ENCODE results near the gene ACMSD. TPM values are rescaled to one million over a fixed set of nuclear protein-coding genes. Genes with fewer than 3 reads are reported as not detected.
"Not testable (repeated sequence)": the region's sequence is repeated elsewhere in the genome, so short reads cannot be mapped to it uniquely, and the experiment has no call there.

Gene ACMSD
- not detected for polyA plus RNA-seq

DNA sequence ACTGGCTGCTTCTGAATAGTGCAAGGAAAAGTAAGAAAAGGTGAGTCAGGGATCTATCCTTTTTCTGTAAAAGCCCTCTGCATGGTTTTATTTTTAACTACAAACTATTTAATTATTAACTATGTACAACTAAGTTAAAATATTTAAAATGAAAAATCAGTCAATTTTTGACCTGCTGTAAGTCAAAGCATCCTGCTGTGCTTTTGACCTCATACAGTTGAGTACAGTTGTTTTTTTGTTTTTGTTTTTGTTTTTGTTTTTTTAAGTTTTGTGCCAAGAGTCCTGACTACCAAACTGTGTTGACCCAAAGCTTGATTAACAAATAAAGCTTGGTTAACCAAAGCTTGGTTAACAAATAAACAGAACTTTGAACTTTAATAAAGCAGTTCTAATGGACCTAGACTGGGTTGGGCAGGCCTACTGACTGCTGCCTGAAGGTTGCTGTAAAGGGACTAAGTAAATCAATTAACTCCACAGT, at the start of gene ACMSD:
ACMSD (plus strand) TSS at position 474 of the 478 bp plus-strand sequence. CDS start 67 bp downstream, outside the sequence.
- Histone ChIP-seq H3K36me3 (ENCODE audit: control insufficient read depth in 2 of 2, insufficient read depth in 2 of 2, low read length in 1 of 2) (no peaks in the 10 kb centered on the region), H3K4me1 (ENCODE audit: control insufficient read depth in 2 of 2, insufficient read depth in 2 of 2, low read length in 1 of 2) (no peaks in the 10 kb centered on the region), H3K9me3 (ENCODE audit: control insufficient read depth in 2 of 2, insufficient read depth in 1 of 2, low read depth in 1 of 2, low read length in 1 of 2) (no peaks in the 10 kb centered on the region), H3K4me3 (ENCODE audit: low read depth in 1 of 2, low read length in 2 of 2) (no peak within 1 kb of the TSS), H3K27ac (ENCODE audit: low read depth in 2 of 2, low read length in 1 of 2) (no peak within 1 kb of the TSS), H3K27me3 (ENCODE audit: control insufficient read depth in 1 of 2, insufficient read depth in 2 of 2, low read length in 2 of 2) (peaks cover 0 to 2% of the 10 kb centered on the region in 2 donors)

DNA sequence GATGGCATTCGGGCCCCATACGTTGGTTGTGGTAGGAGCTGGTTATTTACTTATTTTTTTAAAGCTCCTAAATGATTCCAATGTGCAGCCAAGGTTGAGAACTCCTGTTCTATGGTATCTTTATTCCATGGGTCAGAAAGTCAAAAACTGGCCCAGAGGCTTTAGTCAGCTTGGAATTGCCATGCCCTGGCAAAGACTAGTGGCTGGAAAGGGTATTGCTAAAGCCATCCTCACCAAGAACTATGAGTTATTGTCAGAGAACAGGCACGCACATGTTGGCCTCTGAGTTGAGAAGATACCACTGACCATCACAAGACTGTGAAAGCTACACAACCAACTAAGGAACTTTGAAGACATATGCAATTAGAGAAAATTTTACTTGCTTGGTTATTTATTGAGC, 47.9 kb upstream of the ACMSD start:
- Histone ChIP-seq H3K27ac (ENCODE audit: low read depth in 2 of 2, low read length in 1 of 2) (no peak overlapping the region), H3K27me3 (ENCODE audit: control insufficient read depth in 1 of 2, insufficient read depth in 2 of 2, low read length in 2 of 2) (no peaks in the 10 kb centered on the region), H3K36me3 (ENCODE audit: control insufficient read depth in 2 of 2, insufficient read depth in 2 of 2, low read length in 1 of 2) (no peaks in the 10 kb centered on the region), H3K4me3 (ENCODE audit: low read depth in 1 of 2, low read length in 2 of 2) (no peak overlapping the region), H3K9me3 (ENCODE audit: control insufficient read depth in 2 of 2, insufficient read depth in 1 of 2, low read depth in 1 of 2, low read length in 1 of 2) (no peaks in the 10 kb centered on the region), H3K4me1 (ENCODE audit: control insufficient read depth in 2 of 2, insufficient read depth in 2 of 2, low read length in 1 of 2) (no peaks in the 10 kb centered on the region)
- WGBS, 2 donors, result 85 to 87% methylated on average over 3 of the region's 3 CpGs

DNA sequence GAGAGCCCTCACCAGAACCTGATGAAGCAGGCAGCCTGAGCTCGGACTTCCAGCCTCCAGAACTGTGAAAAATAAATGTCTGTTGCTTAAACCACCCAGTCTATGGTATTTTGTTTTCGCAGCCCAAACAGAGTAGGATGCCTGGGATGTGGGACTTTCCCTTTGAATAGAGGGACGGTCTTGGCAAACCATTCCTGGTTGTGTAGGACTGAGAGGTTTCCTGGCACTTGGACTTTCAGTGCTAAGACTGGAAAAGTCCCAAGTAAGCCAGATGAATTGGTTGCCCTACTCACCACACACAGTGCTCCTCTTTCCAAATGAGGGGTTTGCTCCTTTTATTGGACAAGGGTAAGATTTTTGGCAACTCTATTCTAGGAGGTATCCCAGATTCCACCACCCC, 46.8 kb upstream of the ACMSD start:
- Histone ChIP-seq H3K27me3 (ENCODE audit: control insufficient read depth in 1 of 2, insufficient read depth in 2 of 2, low read length in 2 of 2) (no peaks in the 10 kb centered on the region), H3K36me3 (ENCODE audit: control insufficient read depth in 2 of 2, insufficient read depth in 2 of 2, low read length in 1 of 2) (no peaks in the 10 kb centered on the region), H3K27ac (ENCODE audit: low read depth in 2 of 2, low read length in 1 of 2) (no peak overlapping the region), H3K9me3 (ENCODE audit: control insufficient read depth in 2 of 2, insufficient read depth in 1 of 2, low read depth in 1 of 2, low read length in 1 of 2) (no peaks in the 10 kb centered on the region), H3K4me1 (ENCODE audit: control insufficient read depth in 2 of 2, insufficient read depth in 2 of 2, low read length in 1 of 2) (no peaks in the 10 kb centered on the region), H3K4me3 (ENCODE audit: low read depth in 1 of 2, low read length in 2 of 2) (no peak overlapping the region)
- 79 to 82% methylated on average over 3 of the region's 3 CpGs for WGBS, 2 donors

DNA sequence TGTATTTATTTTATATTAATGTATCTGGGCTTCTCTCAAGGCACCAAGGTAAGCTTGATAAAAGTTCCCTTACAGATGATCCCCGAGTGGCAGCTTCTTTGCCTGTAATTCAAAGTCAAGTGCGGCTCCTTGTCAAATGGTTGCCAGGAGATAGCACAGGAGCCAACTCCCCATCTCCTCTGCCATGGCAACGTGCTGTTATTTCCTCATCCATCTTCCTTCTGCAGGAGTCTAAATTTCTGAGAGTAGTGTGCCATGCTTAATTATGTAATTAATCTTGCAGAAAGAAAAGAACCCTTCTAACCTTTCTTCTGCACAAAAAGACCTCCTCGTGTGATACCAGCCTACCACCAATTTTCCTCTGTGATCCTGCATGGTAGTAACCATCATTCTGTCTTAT, 46.2 kb upstream of the ACMSD start:
- no peak overlapping the region for H3K4me3 ChIP-seq (ENCODE audit: low read depth in 1 of 2, low read length in 2 of 2)
- 65 to 67% methylated on average over 4 of the region's 4 CpGs for WGBS, 2 donors
- no peak overlapping the region for H3K27ac ChIP-seq (ENCODE audit: low read depth in 2 of 2, low read length in 1 of 2)
- no peaks in the 10 kb centered on the region for H3K9me3 ChIP-seq (ENCODE audit: control insufficient read depth in 2 of 2, insufficient read depth in 1 of 2, low read depth in 1 of 2, low read length in 1 of 2)
- H3K36me3 ChIP-seq (ENCODE audit: control insufficient read depth in 2 of 2, insufficient read depth in 2 of 2, low read length in 1 of 2), result no peaks in the 10 kb centered on the region
- H3K4me1 ChIP-seq (ENCODE audit: control insufficient read depth in 2 of 2, insufficient read depth in 2 of 2, low read length in 1 of 2), result no peaks in the 10 kb centered on the region
- H3K27me3 ChIP-seq (ENCODE audit: control insufficient read depth in 1 of 2, insufficient read depth in 2 of 2, low read length in 2 of 2), result no peaks in the 10 kb centered on the region

DNA sequence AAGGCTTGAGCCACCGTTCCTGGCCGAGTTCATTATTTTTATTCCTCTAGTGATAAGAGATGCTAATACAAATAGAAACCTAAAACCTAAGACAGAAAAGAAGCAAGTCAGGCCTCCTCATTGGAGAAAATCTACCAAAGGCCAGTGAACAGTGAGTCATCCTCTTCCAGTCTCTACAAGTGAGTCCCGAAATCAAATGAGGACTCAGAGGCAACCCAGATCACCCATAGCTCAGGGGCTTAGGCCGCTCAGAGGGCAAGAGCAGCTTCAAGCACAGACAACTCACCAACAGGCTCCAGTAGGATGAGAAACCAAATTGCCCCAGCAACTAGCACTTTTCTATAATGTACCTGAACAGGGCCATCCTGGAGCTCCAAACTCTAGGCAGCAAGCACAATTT, 42.7 kb upstream of the ACMSD start:
- 71 to 76% methylated on average over 4 of the region's 4 CpGs for WGBS, 2 donors

DNA sequence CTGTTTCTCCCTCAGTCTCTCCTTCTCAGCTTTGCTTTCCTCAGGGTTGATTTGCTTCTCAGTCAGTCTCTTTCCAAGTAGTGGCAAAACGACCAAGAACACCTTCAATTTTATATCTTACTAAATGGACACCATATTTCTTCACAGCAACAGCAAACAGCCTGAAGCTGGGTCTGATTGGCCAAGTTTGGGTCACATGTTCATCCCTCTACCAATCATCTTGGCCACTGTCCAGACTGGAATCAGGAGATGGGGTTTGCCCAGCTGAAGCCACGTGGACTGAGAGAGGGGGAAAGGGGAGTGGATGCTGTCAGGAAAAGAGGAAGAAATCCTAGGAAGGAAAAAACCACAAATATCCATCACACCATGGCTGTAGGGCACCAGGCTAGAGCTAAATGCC, 42.0 kb upstream of the ACMSD start:
- H3K27me3 ChIP-seq (ENCODE audit: control insufficient read depth in 1 of 2, insufficient read depth in 2 of 2, low read length in 2 of 2), result no peaks in the 10 kb centered on the region
- no peak overlapping the region for H3K4me3 ChIP-seq (ENCODE audit: low read depth in 1 of 2, low read length in 2 of 2)
- no peak overlapping the region for H3K27ac ChIP-seq (ENCODE audit: low read depth in 2 of 2, low read length in 1 of 2)
- 51 to 56% methylated on average over 2 of the region's 2 CpGs for WGBS, 2 donors
- H3K36me3 ChIP-seq (ENCODE audit: control insufficient read depth in 2 of 2, insufficient read depth in 2 of 2, low read length in 1 of 2), result no peaks in the 10 kb centered on the region
- H3K4me1 ChIP-seq (ENCODE audit: control insufficient read depth in 2 of 2, insufficient read depth in 2 of 2, low read length in 1 of 2), result no peaks in the 10 kb centered on the region
- H3K9me3 ChIP-seq (ENCODE audit: control insufficient read depth in 2 of 2, insufficient read depth in 1 of 2, low read depth in 1 of 2, low read length in 1 of 2), result no peaks in the 10 kb centered on the region

More for the DNA sequence above, 42.7 kb upstream of the ACMSD start:
- H3K9me3 ChIP-seq (ENCODE audit: control insufficient read depth in 2 of 2, insufficient read depth in 1 of 2, low read depth in 1 of 2, low read length in 1 of 2), result no peaks in the 10 kb centered on the region
- no peaks in the 10 kb centered on the region for H3K36me3 ChIP-seq (ENCODE audit: control insufficient read depth in 2 of 2, insufficient read depth in 2 of 2, low read length in 1 of 2)
- no peaks in the 10 kb centered on the region for H3K27me3 ChIP-seq (ENCODE audit: control insufficient read depth in 1 of 2, insufficient read depth in 2 of 2, low read length in 2 of 2)
- no peak overlapping the region for H3K27ac ChIP-seq (ENCODE audit: low read depth in 2 of 2, low read length in 1 of 2)
- no peak overlapping the region for H3K4me3 ChIP-seq (ENCODE audit: low read depth in 1 of 2, low read length in 2 of 2)
- H3K4me1 ChIP-seq (ENCODE audit: control insufficient read depth in 2 of 2, insufficient read depth in 2 of 2, low read length in 1 of 2), result no peaks in the 10 kb centered on the region

DNA sequence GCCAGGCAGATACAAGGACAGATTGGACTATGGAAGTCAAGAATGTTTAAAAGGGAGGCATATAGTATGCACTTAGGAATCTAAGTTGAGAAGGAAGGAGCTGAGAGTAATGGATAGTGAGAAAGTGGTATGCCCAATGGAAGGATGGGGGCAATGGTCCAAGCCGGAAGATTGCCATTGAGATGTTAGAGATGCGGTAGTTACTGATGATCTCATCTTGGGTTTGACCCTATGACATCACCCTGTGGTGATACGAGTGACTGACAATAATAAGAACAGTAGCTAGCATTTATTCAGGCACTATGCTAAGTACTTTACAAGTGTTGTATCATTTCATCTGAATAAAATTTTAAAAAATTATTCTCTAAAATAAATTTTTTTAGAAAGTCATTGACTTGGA, 38.5 kb upstream of the ACMSD start:
- Histone ChIP-seq H3K4me3 (ENCODE audit: low read depth in 1 of 2, low read length in 2 of 2) (no peak overlapping the region), H3K4me1 (ENCODE audit: control insufficient read depth in 2 of 2, insufficient read depth in 2 of 2, low read length in 1 of 2) (no peaks in the 10 kb centered on the region), H3K36me3 (ENCODE audit: control insufficient read depth in 2 of 2, insufficient read depth in 2 of 2, low read length in 1 of 2) (no peaks in the 10 kb centered on the region), H3K27me3 (ENCODE audit: control insufficient read depth in 1 of 2, insufficient read depth in 2 of 2, low read length in 2 of 2) (no peaks in the 10 kb centered on the region), H3K27ac (ENCODE audit: low read depth in 2 of 2, low read length in 1 of 2) (no peak overlapping the region), H3K9me3 (ENCODE audit: control insufficient read depth in 2 of 2, insufficient read depth in 1 of 2, low read depth in 1 of 2, low read length in 1 of 2) (peaks cover 0 to 5% of the 10 kb centered on the region in 2 donors)
- WGBS, 2 donors, result 90 to 91% methylated on average over 3 of the region's 3 CpGs

DNA sequence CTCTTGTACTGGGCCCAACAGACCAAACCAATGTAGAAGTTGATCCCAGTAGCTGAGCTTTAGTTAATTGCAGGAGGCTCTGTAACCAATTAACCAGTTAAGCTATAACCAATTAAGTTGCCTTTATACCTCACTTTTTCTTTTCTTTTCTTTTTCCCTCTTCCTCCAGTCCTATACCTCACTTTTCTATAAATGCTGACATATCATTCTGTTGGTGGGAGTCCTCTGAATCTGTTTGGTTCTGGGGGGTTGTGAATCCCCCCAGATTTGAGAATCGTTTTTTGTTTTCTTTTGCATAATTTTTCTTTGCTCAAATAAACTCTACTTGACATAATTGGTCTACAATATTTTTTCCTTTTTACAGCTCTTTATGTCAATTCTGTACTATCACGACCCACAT, 38.1 kb upstream of the ACMSD start:
- Histone ChIP-seq H3K9me3 (ENCODE audit: control insufficient read depth in 2 of 2, insufficient read depth in 1 of 2, low read depth in 1 of 2, low read length in 1 of 2) (peaks cover 0 to 5% of the 10 kb centered on the region in 2 donors), H3K36me3 (ENCODE audit: control insufficient read depth in 2 of 2, insufficient read depth in 2 of 2, low read length in 1 of 2) (no peaks in the 10 kb centered on the region), H3K4me1 (ENCODE audit: control insufficient read depth in 2 of 2, insufficient read depth in 2 of 2, low read length in 1 of 2) (no peaks in the 10 kb centered on the region), H3K4me3 (ENCODE audit: low read depth in 1 of 2, low read length in 2 of 2) (no peak overlapping the region), H3K27me3 (ENCODE audit: control insufficient read depth in 1 of 2, insufficient read depth in 2 of 2, low read length in 2 of 2) (no peaks in the 10 kb centered on the region), H3K27ac (ENCODE audit: low read depth in 2 of 2, low read length in 1 of 2) (no peak overlapping the region)
- WGBS, 2 donors, result 66 to 69% methylated on average over 2 of the region's 2 CpGs

DNA sequence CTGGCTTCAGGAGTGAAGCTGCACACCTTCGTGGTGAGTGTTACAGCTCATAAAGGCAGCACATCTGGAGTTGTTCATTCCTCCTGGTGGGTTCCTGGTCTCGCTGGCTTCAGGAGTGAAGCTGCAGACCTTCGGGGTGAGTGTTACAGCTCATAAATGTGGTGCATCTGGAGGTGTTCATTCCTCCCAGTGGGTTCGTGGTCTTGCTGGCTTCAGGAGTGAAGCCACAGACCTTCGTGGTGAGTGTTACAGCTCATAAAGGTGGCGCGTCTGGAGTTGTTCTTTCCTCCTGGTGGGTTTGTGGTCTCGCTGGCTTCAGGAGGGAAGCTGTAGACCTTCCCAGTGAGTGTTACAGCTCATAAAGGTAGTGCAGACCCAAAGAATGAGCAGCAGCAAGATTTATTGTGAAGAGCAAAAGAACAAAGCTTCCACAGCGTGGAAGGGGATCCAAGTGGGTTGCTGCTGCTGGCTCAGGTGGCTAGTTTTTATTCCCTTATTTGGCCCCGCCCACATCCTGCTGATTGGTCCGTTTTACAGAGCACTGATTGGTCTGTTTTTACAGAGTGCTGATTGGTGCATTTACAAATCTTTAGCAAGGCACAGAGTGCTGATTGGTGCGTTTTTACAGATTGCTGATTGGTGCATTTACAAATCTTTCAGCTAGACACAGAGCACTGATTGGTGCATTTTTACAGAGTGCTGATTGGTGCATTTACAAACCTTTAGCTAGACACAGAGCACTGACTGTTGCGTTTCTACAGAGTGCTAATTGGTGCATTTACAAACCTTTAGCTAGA, 34.6 kb upstream of the ACMSD start:
- H3K27ac ChIP-seq (ENCODE audit: low read depth in 2 of 2, low read length in 1 of 2); H3K9me3 ChIP-seq (ENCODE audit: control insufficient read depth in 2 of 2, insufficient read depth in 1 of 2, low read depth in 1 of 2, low read length in 1 of 2); H3K36me3 ChIP-seq (ENCODE audit: control insufficient read depth in 2 of 2, insufficient read depth in 2 of 2, low read length in 1 of 2); H3K27me3 ChIP-seq (ENCODE audit: control insufficient read depth in 1 of 2, insufficient read depth in 2 of 2, low read length in 2 of 2); H3K4me1 ChIP-seq (ENCODE audit: control insufficient read depth in 2 of 2, insufficient read depth in 2 of 2, low read length in 1 of 2); H3K4me3 ChIP-seq (ENCODE audit: low read depth in 1 of 2, low read length in 2 of 2): not testable (repeated sequence)
- 71 to 75% methylated on average over 13 of the region's 13 CpGs for WGBS, 2 donors

DNA sequence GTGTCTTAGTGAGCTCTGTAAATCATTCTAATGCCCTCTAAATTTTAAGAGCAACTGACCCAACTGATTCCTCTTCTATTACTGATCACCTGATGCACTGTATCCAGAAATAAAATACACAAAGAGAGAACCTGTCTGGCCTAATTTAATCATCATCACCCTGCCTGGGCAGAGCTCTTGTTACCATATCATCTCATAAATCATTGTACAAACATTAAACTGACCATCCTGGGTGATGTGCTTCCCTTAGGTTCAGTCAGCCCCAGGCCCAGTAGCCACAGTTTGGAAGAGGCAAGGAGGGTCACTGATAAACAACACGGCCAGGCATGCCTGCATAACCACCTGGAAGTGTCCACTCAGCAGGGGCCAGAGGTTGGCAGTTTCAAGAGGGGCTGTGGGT, 22.7 kb upstream of the ACMSD start:
- 28 to 31% methylated on average over 1 of the region's 1 CpG for WGBS, 2 donors
- no peak overlapping the region for H3K27ac ChIP-seq (ENCODE audit: low read depth in 2 of 2, low read length in 1 of 2)

More for the DNA sequence above, 22.7 kb upstream of the ACMSD start:
- Histone ChIP-seq H3K27me3 (ENCODE audit: control insufficient read depth in 1 of 2, insufficient read depth in 2 of 2, low read length in 2 of 2) (no peaks in the 10 kb centered on the region), H3K9me3 (ENCODE audit: control insufficient read depth in 2 of 2, insufficient read depth in 1 of 2, low read depth in 1 of 2, low read length in 1 of 2) (peaks cover 0 to 6% of the 10 kb centered on the region in 2 donors), H3K4me3 (ENCODE audit: low read depth in 1 of 2, low read length in 2 of 2) (no peak overlapping the region), H3K4me1 (ENCODE audit: control insufficient read depth in 2 of 2, insufficient read depth in 2 of 2, low read length in 1 of 2) (no peaks in the 10 kb centered on the region), H3K36me3 (ENCODE audit: control insufficient read depth in 2 of 2, insufficient read depth in 2 of 2, low read length in 1 of 2) (no peaks in the 10 kb centered on the region)

Measured in esophagus (tissue), 2 donors.